A204.1 (cell line): ENCODE results near the gene NR2F1-AS1.
A peak's percentile ranks its signal among the peaks of the same experiment; 100 is the strongest.

Experiments
- FAIRE-seq: peaks from 2 replicates; lab custom pipeline; 2012; peaks lifted over from hg19 to GRCh38; lab: Jason Lieb, UNC

NR2F1-AS1 gene

GRCh38 chr5:93589152-93589828 is 8.3 kb upstream of the NR2F1-AS1 start:
- FAIRE-seq = no peak

GRCh38 chr5:93588352-93589151 is 7.5 kb upstream of the NR2F1-AS1 start:
- no peak for FAIRE-seq

GRCh38 chr5:93587597-93588351 is 6.8 kb upstream of the NR2F1-AS1 start:
- no peak for FAIRE-seq

GRCh38 chr5:93586736-93587596 is 5.9 kb upstream of the NR2F1-AS1 start:
- FAIRE-seq = no peak

DNA sequence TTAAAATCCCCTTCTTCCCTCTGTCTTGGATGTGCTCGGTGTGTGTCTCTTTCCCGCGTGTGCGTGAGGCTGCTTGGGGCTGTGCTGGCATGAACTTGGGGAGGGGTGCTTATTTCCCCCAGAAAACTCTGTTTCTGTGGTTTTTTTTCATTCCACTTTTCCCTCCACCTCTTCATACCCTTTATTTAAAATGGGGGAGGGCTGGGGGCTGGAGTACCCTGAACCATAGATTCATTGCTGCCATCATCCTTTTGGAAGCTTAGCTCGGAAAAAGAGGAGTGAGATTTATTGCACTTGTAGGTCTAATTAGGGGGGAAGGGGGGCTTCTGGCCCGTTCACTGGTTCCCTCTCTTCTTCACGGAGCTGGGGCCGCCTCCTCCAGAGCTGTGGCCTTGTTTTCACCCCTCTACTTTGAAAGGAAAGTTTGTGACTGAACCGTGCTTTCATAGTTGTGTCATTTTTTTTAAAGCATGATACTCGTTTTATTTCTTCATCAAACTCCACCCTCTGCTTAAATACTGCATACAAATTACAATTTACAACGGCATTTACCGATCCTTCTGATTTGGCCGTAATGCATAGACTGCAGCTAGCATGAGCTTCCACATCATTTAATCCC is 4.9 kb upstream of the NR2F1-AS1 start:
- peak; percentile 35 for FAIRE-seq

GRCh38 chr5:93585041-93585766 is 4.2 kb upstream of the NR2F1-AS1 start:
- FAIRE-seq = no peak

DNA sequence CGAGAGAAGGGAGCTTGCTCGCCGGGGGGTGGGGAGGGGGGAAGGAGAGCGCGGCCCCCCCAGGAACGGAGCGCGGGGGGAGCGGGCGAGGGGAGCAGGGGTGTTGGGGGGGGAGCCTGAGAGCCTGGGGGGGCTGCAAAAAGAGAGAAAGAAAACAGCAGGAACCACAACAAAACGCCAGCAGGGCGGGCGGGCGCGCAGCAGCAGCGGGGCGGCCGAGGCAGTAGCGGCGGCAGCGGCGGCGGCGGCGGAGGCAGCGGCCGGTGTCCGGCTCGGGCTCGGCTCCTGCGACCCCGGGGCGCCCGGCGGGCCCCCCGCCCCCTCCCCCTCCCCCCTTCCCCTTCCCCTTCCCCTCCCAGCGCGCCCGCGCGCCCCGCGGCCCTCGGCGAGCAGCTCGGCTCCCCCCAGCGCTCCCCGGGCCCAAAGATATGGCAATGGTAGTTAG is 3.6 kb upstream of the NR2F1-AS1 start:
- FAIRE-seq = no peak

- FAIRE-seq = no peak
Measured at GRCh38 chr5:93583768-93584595, 3.0 kb upstream of the NR2F1-AS1 start.

GRCh38 chr5:93583439-93583767 is 2.4 kb upstream of the NR2F1-AS1 start:
- FAIRE-seq = no peak

- peak; percentile 99 for FAIRE-seq
Measured at GRCh38 chr5:93582677-93583438, 1.8 kb upstream of the NR2F1-AS1 start, which contains the start of gene NR2F1. TSS of gene NR2F1 (plus strand) at chr5:93583222. CDS start at chr5:93585024, 1,802 bp downstream.

- peak; percentile 19 for FAIRE-seq
Measured at GRCh38 chr5:93582167-93582462, 1.1 kb upstream of the NR2F1-AS1 start.

GRCh38 chr5:93580063-93580926 is 724 bp downstream of the NR2F1-AS1 start:
- no peak for FAIRE-seq

- FAIRE-seq = no peak
Measured at GRCh38 chr5:93579692-93580062, 1.3 kb downstream of the NR2F1-AS1 start.

- FAIRE-seq = no peak
Measured at GRCh38 chr5:93578813-93579691, 2.0 kb downstream of the NR2F1-AS1 start.

DNA sequence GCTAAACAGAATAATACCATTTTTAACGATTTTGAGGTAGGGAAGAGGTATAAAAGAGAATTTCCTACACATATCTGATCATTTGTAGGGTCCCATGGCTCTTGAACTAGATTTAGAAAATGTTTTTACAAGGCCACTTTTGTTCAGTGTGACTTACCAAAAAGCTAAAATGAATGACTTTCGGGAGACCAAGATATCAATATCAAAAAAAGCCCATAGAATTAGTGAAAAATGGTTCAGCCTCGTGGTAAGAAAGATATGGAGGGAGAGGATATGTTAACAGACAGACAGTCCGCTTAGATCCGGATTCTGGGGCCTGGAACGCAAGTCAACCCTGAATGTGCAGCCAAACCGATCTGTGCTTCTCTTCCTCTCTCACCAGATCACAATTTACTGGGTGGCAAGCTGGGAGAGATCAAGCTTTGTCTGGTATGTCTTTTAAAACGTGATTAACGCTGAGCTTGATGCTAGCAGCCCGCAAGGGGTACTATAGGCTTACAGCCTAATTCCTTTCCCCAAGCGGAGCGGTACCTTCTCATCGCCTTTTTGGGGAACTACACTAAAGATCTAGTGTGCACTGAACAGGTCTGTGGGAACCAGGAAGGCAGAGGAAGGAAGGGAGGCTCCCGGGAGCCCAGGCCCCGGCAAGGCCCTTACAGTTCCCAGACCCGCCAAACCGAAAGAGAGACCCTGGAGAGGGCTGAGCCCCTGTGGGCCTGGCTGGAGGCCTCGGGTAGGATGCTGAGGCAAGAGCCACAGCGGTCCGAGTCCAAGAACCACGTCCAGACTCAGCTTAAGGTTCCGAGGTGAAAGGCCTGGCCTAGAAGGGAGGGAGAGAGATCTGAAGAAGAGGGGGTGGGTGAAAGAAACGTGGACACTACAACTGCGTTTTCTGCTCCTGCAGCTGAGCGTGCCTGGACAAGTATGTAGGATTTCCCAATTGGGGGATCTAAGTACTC is 2.9 kb downstream of the NR2F1-AS1 start:
- FAIRE-seq = no peak
